H9 (cell line): ENCODE data around the gene GLT6D1. TPM values are rescaled to one million over a fixed set of nuclear protein-coding genes. Genes with fewer than 3 reads are reported as not detected.

ENCODE experiments used
- DNase-seq: peaks from one replicate; pipeline ENCODE4 v3.0.0-alpha.2; 2017
- H2AFZ ChIP-seq: one replicate; pipeline ENCODE4 v1.6.1; 2013; ENCODE audit warnings: mild to moderate bottlenecking, low read length, control low read depth, moderate library complexity
- H2AK5ac ChIP-seq: 2 replicates; pipeline ENCODE4 v1.6.1; 2013; ENCODE audit warnings: low read length, control low read depth, mixed read lengths; ENCODE audit not compliant: insufficient read length
- H2BK120ac ChIP-seq: one replicate; pipeline ENCODE4 v1.6.1; 2013; ENCODE audit warnings: low read depth, mild to moderate bottlenecking, low read length, control low read depth, inconsistent platforms; ENCODE audit not compliant: poor library complexity, severe bottlenecking
- H2BK12ac ChIP-seq: 2 replicates; pipeline ENCODE4 v1.6.1; 2013; ENCODE audit warnings: low read length, control low read depth, mixed read lengths, low read depth; ENCODE audit not compliant: insufficient read length
- H2BK15ac ChIP-seq: 2 replicates; pipeline ENCODE4 v1.6.1; 2013; ENCODE audit warnings: low read depth, low read length, control low read depth
- H2BK20ac ChIP-seq: one replicate; pipeline ENCODE4 v1.6.1; 2013; ENCODE audit warnings: low read depth, mild to moderate bottlenecking, low read length, control low read depth, inconsistent platforms; ENCODE audit not compliant: poor library complexity, severe bottlenecking
- H2BK5ac ChIP-seq: 2 replicates; pipeline ENCODE4 v1.6.1; 2013; ENCODE audit warnings: low read length, control low read depth, mixed read lengths; ENCODE audit not compliant: insufficient read length
- H3K14ac ChIP-seq: 2 replicates; pipeline ENCODE4 v1.6.1; 2013; ENCODE audit warnings: low read length, control low read depth; ENCODE audit not compliant: insufficient read depth
- H3K18ac ChIP-seq: 2 replicates; pipeline ENCODE4 v1.6.1; 2013; ENCODE audit warnings: low read depth, mild to moderate bottlenecking, mixed read lengths, low read length, control low read depth; ENCODE audit not compliant: insufficient read length
- H3K23ac ChIP-seq: 2 replicates; pipeline ENCODE4 v1.6.1; 2013; ENCODE audit warnings: low read length, control low read depth, mixed read lengths, low read depth; ENCODE audit not compliant: insufficient read length
- H3K23me2 ChIP-seq: 2 replicates; pipeline ENCODE4 v1.6.1; 2013; ENCODE audit warnings: low read depth, mild to moderate bottlenecking, mixed read lengths, low read length, control low read depth; ENCODE audit not compliant: insufficient read length, poor library complexity, severe bottlenecking
- H3K27ac ChIP-seq: 2 replicates; pipeline ENCODE4 v1.5.1; 2013; ENCODE audit warnings: low read length, control low read depth, mixed read lengths, low read depth; ENCODE audit not compliant: insufficient read length
- H3K27me3 ChIP-seq: 2 replicates; pipeline ENCODE4 v1.6.1; 2013; ENCODE audit warnings: low read length, control low read depth, inconsistent platforms; ENCODE audit not compliant: insufficient read depth
- H3K4ac ChIP-seq: 2 replicates; pipeline ENCODE4 v1.6.1; 2013; ENCODE audit warnings: low read depth, mild to moderate bottlenecking, control low read depth, inconsistent platforms, low read length, moderate library complexity
- H3K4me1 ChIP-seq: 2 replicates; pipeline ENCODE4 v1.6.1; 2013; ENCODE audit warnings: low read length, control low read depth, inconsistent platforms; ENCODE audit not compliant: insufficient read depth
- H3K4me2 ChIP-seq: 2 replicates; pipeline ENCODE4 v1.6.1; 2013; ENCODE audit warnings: low read length, control low read depth, mixed read lengths; ENCODE audit not compliant: insufficient read length, insufficient read depth
- H3K56ac ChIP-seq: 2 replicates; pipeline ENCODE4 v1.6.1; 2013; ENCODE audit warnings: low read depth, mild to moderate bottlenecking, mixed read lengths, low read length, control low read depth; ENCODE audit not compliant: insufficient read length
- H3K79me1 ChIP-seq: 2 replicates; pipeline ENCODE4 v1.6.1; 2013; ENCODE audit warnings: low read depth, mild to moderate bottlenecking, moderate library complexity, low read length, control low read depth, inconsistent platforms; ENCODE audit not compliant: insufficient read depth, poor library complexity, severe bottlenecking
- H3K79me2 ChIP-seq: 2 replicates; pipeline ENCODE4 v1.6.1; 2013; ENCODE audit warnings: low read length, control low read depth, inconsistent platforms; ENCODE audit not compliant: insufficient read depth
- H3K9ac ChIP-seq: 2 replicates; pipeline ENCODE4 v1.6.1; 2013; ENCODE audit warnings: low read length, control low read depth, mixed read lengths; ENCODE audit not compliant: insufficient read length; ENCODE audit errors: extremely low read depth
- H3K9me3 ChIP-seq: one replicate; pipeline ENCODE4 v1.6.1; 2013; ENCODE audit warnings: low read depth, low read length, inconsistent platforms; ENCODE audit not compliant: control insufficient read depth
- H3T11ph ChIP-seq: one replicate; pipeline ENCODE4 v1.6.1; 2013; ENCODE audit warnings: mild to moderate bottlenecking, low read length, control low read depth, inconsistent platforms
- H4K20me1 ChIP-seq: one replicate; pipeline ENCODE4 v1.6.1; 2013; ENCODE audit not compliant: control insufficient read depth, insufficient read length, insufficient read depth
- H4K5ac ChIP-seq: 2 replicates; pipeline ENCODE4 v1.6.1; 2013; ENCODE audit warnings: low read depth, mild to moderate bottlenecking, mixed read lengths, low read length, control low read depth; ENCODE audit not compliant: insufficient read length
- H4K8ac ChIP-seq: replicated peaks from 2 replicates; pipeline ENCODE4 v1.6.1; 2013; ENCODE audit warnings: low read length, control low read depth, mixed read lengths, low read depth; ENCODE audit not compliant: insufficient read length
- H4K91ac ChIP-seq: 2 replicates; pipeline ENCODE4 v1.6.1; 2013; ENCODE audit warnings: low read depth, mild to moderate bottlenecking, moderate library complexity, mixed read lengths, low read length, control low read depth; ENCODE audit not compliant: insufficient read length
- H3K27ac Mint-ChIP-seq, 3 experiments: 2 replicates in 2 of 3; 3 replicates in 1 of 3; pipeline ENCODE4 v1.8.0; 2020 to 2021; ENCODE audit warnings: mixed read lengths in 3 of 3, mild to moderate bottlenecking in 1 of 3, moderate library complexity in 1 of 3
- H3K27me3 Mint-ChIP-seq: 2 replicates; pipeline ENCODE4 v1.8.0; 2021; ENCODE audit warnings: low read depth, mild to moderate bottlenecking, moderate library complexity, mixed read lengths
- H3K36me3 Mint-ChIP-seq, 3 experiments: 2 replicates in 2 of 3; 3 replicates in 1 of 3; pipeline ENCODE4 v1.8.0; 2020 to 2021; ENCODE audit warnings: low read depth in 3 of 3, mixed read lengths in 3 of 3; ENCODE audit not compliant: insufficient read depth in 1 of 3
- H3K4me1 Mint-ChIP-seq, 2 experiments: 2 replicates each; pipeline ENCODE4 v1.8.0; 2020; ENCODE audit warnings: mixed read lengths in 2 of 2
- H3K4me3 Mint-ChIP-seq, 2 experiments: 2 replicates in 1 of 2; 3 replicates in 1 of 2; pipeline ENCODE4 v1.8.0; 2020 to 2021; ENCODE audit warnings: mild to moderate bottlenecking in 2 of 2, mixed read lengths in 2 of 2, moderate library complexity in 1 of 2
- H3K9me3 Mint-ChIP-seq, 2 experiments: 2 replicates in 1 of 2; 3 replicates in 1 of 2; pipeline ENCODE4 v1.8.0; 2020; ENCODE audit warnings: mild to moderate bottlenecking in 2 of 2, mixed read lengths in 2 of 2, moderate library complexity in 1 of 2
- WGBS: extraction: QIAGEN DNeasy Blood & Tissue Kit; methylation state at CpG from one replicate; pipeline ENCODE4 v1.1.7; 2013; ENCODE audit warnings: missing lambda C conversion rate, low lambda C conversion rate, mixed read lengths; ENCODE audit not compliant: insufficient read length; ENCODE audit errors: extremely low coverage; 5-methylcytosine and 5-hydroxymethylcytosine counted together
- total RNA-seq: library from RNA; stranded (reverse); gene quantifications from 2 replicates; pipeline ENCODE4 v1.2.1, GENCODE V29; 2021
- TF ChIP-seq, protein P1 (sequence below): fragments of 200-600 bp; sonication (generic); conservative IDR thresholded peaks from 3 replicates; pipeline ENCODE4 v1.8.0; 2021; ENCODE audit warnings: antibody characterized with exemption, mild to moderate bottlenecking

The GLT6D1 gene
- total RNA-seq, 1 experiment from 2014 or later = not detected

DNA sequence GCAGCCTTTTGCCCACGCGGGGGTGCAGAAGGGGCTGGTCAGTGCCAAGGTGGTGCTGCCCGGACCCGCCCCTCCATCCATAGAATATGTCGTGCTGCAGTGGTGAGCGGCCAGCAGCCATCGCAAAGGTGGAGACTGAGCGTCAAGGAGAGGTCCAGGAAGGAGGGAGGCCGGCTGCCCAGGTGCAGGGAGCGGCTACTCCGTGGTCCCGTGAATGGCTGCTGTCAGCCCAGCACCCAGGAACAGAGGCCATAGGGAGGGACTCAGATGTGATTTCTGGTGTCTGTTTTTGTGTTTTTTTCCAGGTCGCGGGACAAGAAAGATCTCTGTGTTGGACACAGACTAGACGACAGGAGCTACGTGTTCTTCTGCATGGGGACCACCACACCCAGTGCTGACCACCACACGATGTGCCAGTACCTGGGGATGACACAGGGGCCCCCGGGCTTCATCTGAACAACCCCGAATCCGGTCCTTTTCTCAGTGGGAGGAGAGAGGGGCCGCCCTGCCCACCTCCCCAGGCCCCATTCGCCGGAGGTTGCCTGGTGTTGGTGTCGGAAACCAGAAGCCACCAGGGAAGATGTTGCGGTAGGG is 48.8 kb downstream of the GLT6D1 start:
- H2BK15ac ChIP-seq = no peak overlapping the region
- Mint-ChIP-seq H3K27ac (no peak overlapping the region), H3K9me3 (peaks cover 2 to 4% of the 10 kb centered on the region in 2 experiments; a peak in 2 of 5 replicates), H3K4me1 (no peaks in the 10 kb centered on the region), H3K27me3 (no peaks in the 10 kb centered on the region; the same call in 1 of the 2 replicates), H3K4me3 (peak overlapping the region in 1 of 2 experiments; percentile 21; a peak in 2 of 5 replicates), H3K36me3 (no peaks in the 10 kb centered on the region)
- TF ChIP-seq, protein P1, sequence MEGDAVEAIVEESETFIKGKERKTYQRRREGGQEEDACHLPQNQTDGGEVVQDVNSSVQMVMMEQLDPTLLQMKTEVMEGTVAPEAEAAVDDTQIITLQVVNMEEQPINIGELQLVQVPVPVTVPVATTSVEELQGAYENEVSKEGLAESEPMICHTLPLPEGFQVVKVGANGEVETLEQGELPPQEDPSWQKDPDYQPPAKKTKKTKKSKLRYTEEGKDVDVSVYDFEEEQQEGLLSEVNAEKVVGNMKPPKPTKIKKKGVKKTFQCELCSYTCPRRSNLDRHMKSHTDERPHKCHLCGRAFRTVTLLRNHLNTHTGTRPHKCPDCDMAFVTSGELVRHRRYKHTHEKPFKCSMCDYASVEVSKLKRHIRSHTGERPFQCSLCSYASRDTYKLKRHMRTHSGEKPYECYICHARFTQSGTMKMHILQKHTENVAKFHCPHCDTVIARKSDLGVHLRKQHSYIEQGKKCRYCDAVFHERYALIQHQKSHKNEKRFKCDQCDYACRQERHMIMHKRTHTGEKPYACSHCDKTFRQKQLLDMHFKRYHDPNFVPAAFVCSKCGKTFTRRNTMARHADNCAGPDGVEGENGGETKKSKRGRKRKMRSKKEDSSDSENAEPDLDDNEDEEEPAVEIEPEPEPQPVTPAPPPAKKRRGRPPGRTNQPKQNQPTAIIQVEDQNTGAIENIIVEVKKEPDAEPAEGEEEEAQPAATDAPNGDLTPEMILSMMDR = no peak
- H3K18ac ChIP-seq = no peak overlapping the region
- H3K27me3 ChIP-seq = no peaks in the 10 kb centered on the region
- H3K4me1 ChIP-seq = no peaks in the 10 kb centered on the region
- no peak overlapping the region for H2AK5ac ChIP-seq
- no peak overlapping the region for H2BK120ac ChIP-seq
- no peak overlapping the region for H3K9ac ChIP-seq
- no peak overlapping the region for H2BK20ac ChIP-seq
- H3K9me3 ChIP-seq = no peaks in the 10 kb centered on the region
- H3K23me2 ChIP-seq = no peaks in the 10 kb centered on the region
- H3K79me2 ChIP-seq = no peaks in the 10 kb centered on the region
- H4K20me1 ChIP-seq = no peaks in the 10 kb centered on the region
- H3K4ac ChIP-seq = no peak overlapping the region
- H3K56ac ChIP-seq = no peak overlapping the region
- H3T11ph ChIP-seq = no peak overlapping the region
- no peak overlapping the region for H3K14ac ChIP-seq
- WGBS = no CpG with 5 or more reads among the region's 25 CpGs
- H3K23ac ChIP-seq = no peak overlapping the region
- no peaks in the 10 kb centered on the region for H3K79me1 ChIP-seq
- no peak overlapping the region for H3K4me2 ChIP-seq
- no peak overlapping the region for H2BK12ac ChIP-seq
- H4K8ac ChIP-seq = no peak overlapping the region
- no peak overlapping the region for H4K5ac ChIP-seq
- no peak overlapping the region for H2BK5ac ChIP-seq
- H3K27ac ChIP-seq = no peak overlapping the region
- DNase-seq = no peak
- H2AFZ ChIP-seq = no peak overlapping the region
- H4K91ac ChIP-seq = no peak overlapping the region
